GM23338 (cell line): ENCODE data around the gene ENTPD1. TPM values are rescaled to one million over a fixed set of nuclear protein-coding genes. Genes with fewer than 3 reads are reported as not detected.

Experiments used
- ATAC-seq: fragments of 200-7000 bp; cut with Tn5 transposase; 3 replicates; pipeline ENCODE4 v1.9.1; 2020
- DNase-seq: peaks from one replicate; pipeline ENCODE4 v3.0.0-alpha.2; 2015; ENCODE audit warnings: low spot score
- H2AFZ ChIP-seq: fragments of 200-600 bp; sonication (generic); 2 replicates; pipeline ENCODE4 v1.8.0; 2016; ENCODE audit warnings: antibody characterized with exemption, mild to moderate bottlenecking, moderate library complexity
- H3F3A ChIP-seq: fragments of 200-600 bp; sonication (generic); replicated peaks from 2 replicates; pipeline ENCODE4 v1.8.0; 2017; ENCODE audit warnings: antibody characterized with exemption, mixed run types, low read depth
- H3K27ac ChIP-seq: fragments of 200-600 bp; sonication (generic); 2 replicates; pipeline ENCODE4 v1.6.1; 2016; ENCODE audit warnings: low read depth
- H3K27me3 ChIP-seq: fragments of 200-600 bp; sonication (generic); 2 replicates; pipeline ENCODE4 v1.8.0; 2016; ENCODE audit warnings: mild to moderate bottlenecking, mixed run types, moderate library complexity; ENCODE audit not compliant: insufficient read depth
- H3K36me3 ChIP-seq: fragments of 200-600 bp; sonication (generic); 2 replicates; pipeline ENCODE4 v1.8.0; 2016; ENCODE audit warnings: mild to moderate bottlenecking; ENCODE audit not compliant: insufficient read depth
- H3K4me1 ChIP-seq: fragments of 200-600 bp; sonication (generic); 2 replicates; pipeline ENCODE4 v1.8.0; 2016; ENCODE audit warnings: mild to moderate bottlenecking, moderate library complexity; ENCODE audit not compliant: insufficient read depth
- H3K4me2 ChIP-seq: fragments of 200-600 bp; sonication (generic); 2 replicates; pipeline ENCODE4 v1.7.1; 2017; ENCODE audit warnings: mixed run types
- H3K4me3 ChIP-seq: fragments of 200-600 bp; sonication (generic); 2 replicates; pipeline ENCODE4 v1.6.1; 2016; ENCODE audit warnings: mixed run types
- H3K79me2 ChIP-seq: fragments of 200-600 bp; sonication (generic); replicated peaks from 2 replicates; pipeline ENCODE4 v1.8.0; 2017; ENCODE audit warnings: mild to moderate bottlenecking; ENCODE audit not compliant: insufficient read depth
- H3K9me2 ChIP-seq: fragments of 200-600 bp; sonication (generic); 2 replicates; pipeline ENCODE4 v1.8.0; 2017; ENCODE audit not compliant: insufficient read depth
- H4K20me1 ChIP-seq: fragments of 200-600 bp; sonication (generic); replicated peaks from 2 replicates; pipeline ENCODE4 v1.8.0; 2017; ENCODE audit warnings: mild to moderate bottlenecking; ENCODE audit not compliant: insufficient read depth
- H3K27ac Mint-ChIP-seq: 2 replicates; pipeline ENCODE4 v1.8.0; 2020; ENCODE audit warnings: inconsistent platforms, mild to moderate bottlenecking, moderate library complexity, mixed read lengths
- H3K27me3 Mint-ChIP-seq: 3 replicates; pipeline ENCODE4 v1.8.0; 2022; ENCODE audit warnings: low read depth, mild to moderate bottlenecking, moderate library complexity, mixed read lengths, inconsistent platforms; ENCODE audit not compliant: insufficient read depth, poor library complexity
- H3K36me3 Mint-ChIP-seq: 3 replicates; pipeline ENCODE4 v1.8.0; 2021; ENCODE audit warnings: low read depth, mild to moderate bottlenecking, inconsistent platforms, moderate library complexity, mixed read lengths
- H3K4me1 Mint-ChIP-seq: 3 replicates; pipeline ENCODE4 v1.8.0; 2020; ENCODE audit warnings: mild to moderate bottlenecking, inconsistent platforms, mixed read lengths
- H3K4me3 Mint-ChIP-seq: 3 replicates; pipeline ENCODE4 v1.8.0; 2021; ENCODE audit warnings: moderate library complexity, mild to moderate bottlenecking, inconsistent platforms, mixed read lengths
- H3K9me3 Mint-ChIP-seq: 3 replicates; pipeline ENCODE4 v1.8.0; 2020; ENCODE audit warnings: moderate library complexity, mild to moderate bottlenecking, inconsistent platforms, mixed read lengths
- CREB1 ChIP-seq: fragments of 250-450 bp; sonication (Bioruptor Pico); IDR thresholded peaks from 2 replicates; pipeline ENCODE4 v1.5.0; 2020; ENCODE audit warnings: low read depth, mild to moderate bottlenecking, moderate library complexity
- CTCF ChIP-seq, 2 experiments: fragments of 200-600 bp in 1 of 2; sonication (generic) in 1 of 2; conservative IDR thresholded peaks; 2 replicates each; pipeline versions ENCODE4 v1.5.1 to v1.6.1; 2016 to 2017; ENCODE audit warnings: antibody characterized with exemption in 2 of 2, low read depth in 2 of 2, mild to moderate bottlenecking in 2 of 2, moderate library complexity in 1 of 2
- ETS1 ChIP-seq: IDR thresholded peaks from 2 replicates; pipeline ENCODE4 v1.6.1; 2016; ENCODE audit warnings: antibody characterized with exemption
- EZH2 ChIP-seq: fragments of 200-600 bp; sonication (generic); IDR thresholded peaks from one replicate; pipeline ENCODE4 v1.8.0; 2017; ENCODE audit warnings: antibody characterized with exemption, mild to moderate bottlenecking, low read depth; ENCODE audit not compliant: unreplicated experiment
- EZH2phosphoT487 ChIP-seq: fragments of 200-600 bp; sonication (generic); IDR thresholded peaks from one replicate; pipeline ENCODE4 v1.8.1; 2018; ENCODE audit warnings: antibody characterized with exemption; ENCODE audit not compliant: unreplicated experiment
- JUNB ChIP-seq: IDR thresholded peaks from one replicate; pipeline ENCODE4 v1.6.1; 2016; ENCODE audit warnings: antibody characterized with exemption; ENCODE audit not compliant: unreplicated experiment
- NANOG ChIP-seq: IDR thresholded peaks from 2 replicates; pipeline ENCODE4 v1.6.1; 2016; ENCODE audit warnings: antibody characterized with exemption, borderline replicate concordance
- POLR2AphosphoS5 ChIP-seq: IDR thresholded peaks from 2 replicates; pipeline ENCODE4 v1.6.1; 2016; ENCODE audit warnings: antibody characterized with exemption, low read depth
- REST ChIP-seq: IDR thresholded peaks from one replicate; pipeline ENCODE4 v1.6.1; 2018; ENCODE audit warnings: antibody characterized with exemption; ENCODE audit not compliant: unreplicated experiment
- STAT1 ChIP-seq: IDR thresholded peaks from one replicate; pipeline ENCODE4 v1.6.1; 2016; ENCODE audit warnings: antibody characterized with exemption; ENCODE audit not compliant: unreplicated experiment
- ZNF114 ChIP-seq: fragments of 250-450 bp; sonication (Bioruptor Pico); IDR thresholded peaks from 2 replicates; pipeline ENCODE4 v1.5.0; 2020; ENCODE audit warnings: mild to moderate bottlenecking, moderate library complexity
- ZNF331 ChIP-seq: fragments of 250-450 bp; sonication (Bioruptor Pico); IDR thresholded peaks from 2 replicates; pipeline ENCODE4 v1.5.0; 2020; ENCODE audit warnings: low read depth, mild to moderate bottlenecking, moderate library complexity
- ZNF462 ChIP-seq: fragments of 250-450 bp; sonication (Bioruptor Pico); IDR thresholded peaks from 2 replicates; pipeline ENCODE4 v1.5.0; 2020; ENCODE audit warnings: mild to moderate bottlenecking, moderate library complexity
- polyA plus RNA-seq: library from polyadenylated mRNA; unstranded; fragments of >200 nt; fragmentation: Nextera tagmentation; extraction: Ambion mirVana; gene quantifications from 2 replicates; pipeline ENCODE4 v1.2.1, GENCODE V29; 2016
- total RNA-seq: library from RNA; depleted of rRNA; stranded (reverse); fragments of >200 nt; shearing (Covaris generic); gene quantifications from 2 replicates; pipeline ENCODE4 v1.2.3, GENCODE V29; 2014

The ENTPD1 gene
- total and polyA plus RNA-seq, 2 experiments from 2014 or later: 2.3 to 3.6 TPM

GRCh38 chr10:95815701-95816240, 59.8 kb downstream of the ENTPD1 start:
- Mint-ChIP-seq H3K9me3 (peaks cover 17% of the 10 kb centered on the region), H3K27me3 (no peaks in the 10 kb centered on the region), H3K4me1 (no peaks in the 10 kb centered on the region; the same call in 2 of the 3 replicates), H3K4me3 (no peak overlapping the region), H3K27ac (no peak overlapping the region), H3K36me3 (peaks cover 10% of the 10 kb centered on the region)
- peaks cover 4% of the 10 kb centered on the region; the same call in 1 of the 2 replicates for H3K4me1 ChIP-seq
- H4K20me1 ChIP-seq: no peaks in the 10 kb centered on the region
- 0 out of 2 replicates have a peak overlapping the region, but pooled peaks have one; percentile 52 for H2AFZ ChIP-seq
- DNase-seq: no peak
- no peaks in the 10 kb centered on the region for H3K79me2 ChIP-seq
- peaks cover 22% of the 10 kb centered on the region for H3K9me2 ChIP-seq
- H3K27me3 ChIP-seq: no peaks in the 10 kb centered on the region
- ATAC-seq: no peak
- H3K4me3 ChIP-seq: no peak overlapping the region
- no peak overlapping the region for H3K27ac ChIP-seq
- H3F3A ChIP-seq: no peaks in the 10 kb centered on the region
- H3K36me3 ChIP-seq: no peaks in the 10 kb centered on the region; the same call in none of the 2 replicates
- H3K4me2 ChIP-seq: no peak overlapping the region
- TF ChIP-seq NANOG (no peak), ZNF462 (CRISPR knock-in tag) (no peak), CTCF (conservative IDR thresholded peaks at IDR 0.05; ENCODE audit: low read depth in 2 of 2) (no peak), REST (no peak), ETS1 (no peak), CREB1 (CRISPR knock-in tag) (no peak), ZNF331 (CRISPR knock-in tag) (no peak), EZH2phosphoT487 (no peak), ZNF114 (CRISPR knock-in tag) (no peak), JUNB (no peak), POLR2AphosphoS5 (no peak), STAT1 (no peak), EZH2 (no peak)
